AG04450 (cell line): ENCODE results near the gene ACP7. TPM values are rescaled to one million over a fixed set of nuclear protein-coding genes. Genes with fewer than 3 reads are reported as not detected.
A peak's percentile ranks its signal among the peaks of the same experiment; 100 is the strongest.

Source experiments
- CTCF ChIA-PET: fragments of 300-600, 350-600 bp; formaldehyde crosslinking; extraction: SDS; loops from one replicate; lab custom pipeline; 2022; ENCODE audit warnings: antibody characterized with exemption, inconsistent platforms; lab: Charles Lee
- POLR2A ChIA-PET: fragments of 350-600 bp; formaldehyde crosslinking; extraction: SDS; loops from one replicate; lab custom pipeline; 2021; ENCODE audit warnings: antibody characterized with exemption, inconsistent platforms; lab: Yijun Ruan, JAX
- DNase-seq: peaks from one replicate; pipeline ENCODE4 v3.0.0-alpha.2; 2011; ENCODE audit warnings: low read depth, low spot score
- H3K27ac ChIP-seq: one replicate; pipeline ENCODE4 v1.5.1; 2012; ENCODE audit warnings: low read depth, low read length, control low read depth
- H3K27me3 ChIP-seq: one replicate; pipeline ENCODE4 v1.6.0; 2012; ENCODE audit warnings: low read length; ENCODE audit not compliant: control insufficient read depth, insufficient read depth
- H3K4me3 ChIP-seq: 2 replicates; pipeline ENCODE4 v1.5.1; 2011; ENCODE audit warnings: mild to moderate bottlenecking, low read depth, low read length, control low read depth
- H3K9me3 ChIP-seq: 2 replicates; pipeline ENCODE4 v1.5.1; 2012; ENCODE audit warnings: low read length; ENCODE audit not compliant: control insufficient read depth, insufficient read depth
- CTCF ChIP-seq: IDR thresholded peaks from 2 replicates; pipeline ENCODE4 v1.5.1; 2011; ENCODE audit warnings: low read depth, low read length, control low read depth, inconsistent platforms
- polyA plus RNA-seq: library from polyadenylated mRNA; depleted of rRNA; stranded (reverse); fragments of >200 nt; gene quantifications from 2 replicates; pipeline ENCODE4 v1.2.3, GENCODE V29; 2011

The ACP7 gene
- polyA plus RNA-seq, 1 experiment: not detected

- no peak for TF ChIP-seq CTCF
- no peak for DNase-seq
- peaks cover 31% of the 10 kb centered on the region for H3K27me3 ChIP-seq
- H3K27ac ChIP-seq: no peak overlapping the region
- no peak overlapping the region for H3K4me3 ChIP-seq
- H3K9me3 ChIP-seq: no peaks in the 10 kb centered on the region
- POLR2A ChIA-PET: no interaction called here
- CTCF ChIA-PET: no interaction called here
These were observed 2.0 kb upstream of the ACP7 start for GRCh38 chr19:39082167-39082566.

GRCh38 chr19:39082745-39083598 is 1.2 kb upstream of the ACP7 start:
- no peak for TF ChIP-seq CTCF
- Histone ChIP-seq H3K4me3 (no peak overlapping the region), H3K27ac (no peak overlapping the region), H3K9me3 (no peaks in the 10 kb centered on the region), H3K27me3 (peaks cover 31% of the 10 kb centered on the region)
- DNase-seq: no peak
- ChIA-PET POLR2A (no interaction called here), CTCF (interaction anchor here (0.6 to 2.2 kb wide), 2 partner anchors 27 to 603 kb away, joined by 4 to 7 read pairs; no protein-coding TSS in a partner anchor)

GRCh38 chr19:39083599-39083982 is 577 bp upstream of the ACP7 start:
- ChIA-PET CTCF (interaction anchor here (2.2 kb wide), 1 partner anchor 27 kb away, joined by 7 read pairs; no protein-coding TSS in a partner anchor), POLR2A (no interaction called here)
- Histone ChIP-seq H3K9me3 (no peaks in the 10 kb centered on the region), H3K27ac (no peak overlapping the region), H3K4me3 (peak overlapping the region; percentile 41), H3K27me3 (peaks cover 31% of the 10 kb centered on the region)
- no peak for TF ChIP-seq CTCF
- no peak for DNase-seq

GRCh38 chr19:39084732-39085080 is 538 bp downstream of the ACP7 start:
- POLR2A ChIA-PET: no interaction called here
- Histone ChIP-seq H3K27ac (no peak overlapping the region), H3K4me3 (no peak overlapping the region), H3K9me3 (no peaks in the 10 kb centered on the region), H3K27me3 (peaks cover 34% of the 10 kb centered on the region)
- CTCF ChIA-PET: interaction anchor here (2.2 kb wide), 1 partner anchor 25 kb away, joined by 7 read pairs; no protein-coding TSS in a partner anchor
- no peak for TF ChIP-seq CTCF
- no peak for DNase-seq

- Histone ChIP-seq H3K27ac (no peak overlapping the region), H3K4me3 (no peak overlapping the region), H3K27me3 (peaks cover 34% of the 10 kb centered on the region), H3K9me3 (no peaks in the 10 kb centered on the region)
- TF ChIP-seq CTCF: no peak
- ChIA-PET CTCF (interaction anchor here (2.2 kb wide), 1 partner anchor 25 kb away, joined by 7 read pairs; no protein-coding TSS in a partner anchor), POLR2A (no interaction called here)
- DNase-seq: no peak
These were observed 1.2 kb downstream of the ACP7 start for GRCh38 chr19:39085392-39085791.
